K562 (cell line): ENCODE measurements around the gene CCDC85B. TPM values are rescaled to one million over a fixed set of nuclear protein-coding genes. Genes with fewer than 3 reads are reported as not detected.
A peak's percentile ranks its signal among the peaks of the same experiment; 100 is the strongest.

Source experiments
- BCOR ChIP-seq: fragments of 450-650 bp; IDR thresholded peaks from 2 replicates; pipeline ENCODE4 v1.6.1; 2016
- CBX2 ChIP-seq: fragments of 200-600 bp; sonication (generic); IDR thresholded peaks from one replicate; pipeline ENCODE4 v1.6.1; 2012; ENCODE audit warnings: mild to moderate bottlenecking, low read length, inconsistent platforms; ENCODE audit not compliant: insufficient read depth, poor library complexity, severe bottlenecking
- CEBPB ChIP-seq: fragments of 450-650 bp; IDR thresholded peaks from 2 replicates; pipeline ENCODE4 v1.6.1; 2016; ENCODE audit warnings: missing genetic modification characterization, missing compliant biosample characterization
- GABPB1 ChIP-seq: sonication (generic); formaldehyde crosslinking; IDR thresholded peaks from 2 replicates; pipeline ENCODE4 v1.8.0; 2022; ENCODE audit warnings: mild to moderate bottlenecking, missing genetic modification reagents
- GATAD2B ChIP-seq: fragments of 450-650 bp; IDR thresholded peaks from 2 replicates; pipeline ENCODE4 v1.6.1; 2017; ENCODE audit warnings: mild to moderate bottlenecking, borderline replicate concordance
- HMG20B ChIP-seq: fragments of 250-450 bp; sonication (Bioruptor Pico); IDR thresholded peaks from 2 replicates; pipeline ENCODE4 v1.5.0; 2021; ENCODE audit warnings: mild to moderate bottlenecking
- KDM1A ChIP-seq, 2 experiments: fragments of 450-650 bp; IDR thresholded peaks; 2 replicates each; pipeline ENCODE4 v1.6.1; 2016; ENCODE audit warnings: mild to moderate bottlenecking in 2 of 2
- KDM4B ChIP-seq, 2 experiments: fragments of 450-650 bp in 1 of 2; sonication (generic) in 1 of 2; IDR thresholded peaks; 2 replicates each; pipeline ENCODE4 v1.6.1; 2016 to 2017; ENCODE audit warnings: borderline replicate concordance in 2 of 2, antibody characterized with exemption in 1 of 2, low read depth in 1 of 2, mild to moderate bottlenecking in 1 of 2
- L3MBTL2 ChIP-seq: fragments of 450-650 bp; IDR thresholded peaks from 2 replicates; pipeline ENCODE4 v1.6.1; 2016; ENCODE audit warnings: mild to moderate bottlenecking, moderate library complexity
- MBD2 ChIP-seq: sonication (generic); IDR thresholded peaks from 2 replicates; pipeline ENCODE4 v1.6.1; 2016; ENCODE audit warnings: low read depth, borderline replicate concordance
- MEIS2 ChIP-seq: fragments of 450-650 bp; IDR thresholded peaks from 2 replicates; pipeline ENCODE4 v1.6.1; 2014; ENCODE audit warnings: mild to moderate bottlenecking; ENCODE audit not compliant: partially characterized antibody
- MTF1 ChIP-seq: fragments of 250-450 bp; sonication (Bioruptor Pico); IDR thresholded peaks from 2 replicates; pipeline ENCODE4 v1.9.0; 2021; ENCODE audit warnings: moderate library complexity, mild to moderate bottlenecking, inconsistent platforms, borderline replicate concordance
- MYC ChIP-seq, 2 experiments: fragments of 250-450 bp in 1 of 2; sonication (Bioruptor Pico) in 1 of 2; IDR thresholded peaks; 2 replicates each; pipeline versions ENCODE4 v1.5.1 to v1.6.1; 2012 to 2021; ENCODE audit warnings: low read depth in 2 of 2, borderline replicate concordance in 1 of 2, improper control_type of control experiment in 1 of 2, low read length in 1 of 2, mild to moderate bottlenecking in 1 of 2, moderate library complexity in 1 of 2
- PHF8 ChIP-seq: fragments of 200-600 bp; sonication (generic); IDR thresholded peaks from 2 replicates; pipeline ENCODE4 v1.6.1; 2012; ENCODE audit warnings: mixed run types, mild to moderate bottlenecking, inconsistent platforms, low read length, moderate library complexity, borderline replicate concordance
- POLR2H ChIP-seq: IDR thresholded peaks from 2 replicates; pipeline ENCODE4 v1.6.1; 2016; ENCODE audit warnings: missing genetic modification characterization, low read depth, mild to moderate bottlenecking, control low read depth, missing compliant biosample characterization, moderate library complexity
- PYGO2 ChIP-seq: fragments of 450-650 bp; IDR thresholded peaks from 2 replicates; pipeline ENCODE4 v1.6.1; 2016; ENCODE audit warnings: mild to moderate bottlenecking, missing genetic modification characterization, moderate library complexity, missing compliant biosample characterization
- RBM14 ChIP-seq: fragments of 200-400 bp; formaldehyde crosslinking; IDR thresholded peaks from 2 replicates; pipeline ENCODE4 v1.6.1; 2018; ENCODE audit warnings: low read depth, mild to moderate bottlenecking, low read length, moderate library complexity, borderline replicate concordance; ENCODE audit not compliant: insufficient read depth
- SETDB1 ChIP-seq: IDR thresholded peaks from one replicate; pipeline ENCODE4 v1.6.1; 2012; ENCODE audit warnings: low read length, control low read depth, inconsistent platforms
- SMC3 ChIP-seq: conservative IDR thresholded peaks from 2 replicates; pipeline ENCODE4 v1.6.1; 2011; ENCODE audit warnings: low read depth, low read length, improper control_type of control experiment; ENCODE audit not compliant: insufficient read depth
- ZNF143 ChIP-seq: sonication (generic); formaldehyde crosslinking; IDR thresholded peaks from 2 replicates; pipeline ENCODE4 v1.9.0; 2022; ENCODE audit warnings: mild to moderate bottlenecking, missing genetic modification reagents
- ZNF324 ChIP-seq: fragments of 250-450 bp; sonication (Bioruptor Pico); IDR thresholded peaks from 2 replicates; pipeline ENCODE4 v1.4.0; 2020; ENCODE audit warnings: mild to moderate bottlenecking
- ZNF444 ChIP-seq: fragments of 250-450 bp; sonication (Bioruptor Pico); IDR thresholded peaks from 2 replicates; pipeline ENCODE4 v1.4.0; 2020; ENCODE audit warnings: mild to moderate bottlenecking, moderate library complexity
- ZNF644 ChIP-seq: fragments of 200-800 bp; sonication (Bioruptor generic); IDR thresholded peaks from 2 replicates; pipeline ENCODE4 v1.6.1; 2016; ENCODE audit warnings: low read depth, missing genetic modification characterization, missing compliant biosample characterization
- ZNF695 ChIP-seq: fragments of 450-650 bp; formaldehyde crosslinking; IDR thresholded peaks from 2 replicates; pipeline ENCODE4 v1.4.0; 2020; ENCODE audit warnings: mild to moderate bottlenecking, moderate library complexity
- ZNF830 ChIP-seq: fragments of 250-450 bp; sonication (Bioruptor Pico); IDR thresholded peaks from 2 replicates; pipeline ENCODE4 v1.5.0; 2021; ENCODE audit warnings: mild to moderate bottlenecking
- polyA plus RNA-seq, 8 experiments: library from polyadenylated mRNA; depleted of rRNA in 4 of 8; stranded (reverse) in 5 of 8; unstranded in 3 of 8; fragments of >200 nt; fragmentation: Nextera tagmentation in 2 of 8; fragmentation: Illumina TruSeq in 1 of 8; extraction: Ambion mirVana in 2 of 8; extraction: Trizol in 1 of 8; gene quantifications; 2 replicates each; pipeline versions ENCODE4 v1.2.1 to v1.2.3, GENCODE V29; 2011 to 2014; ENCODE audit warnings: inconsistent platforms in 1 of 8, missing spikeins in 1 of 8
- total RNA-seq, 7 experiments: library from RNA; depleted of rRNA in 6 of 7; stranded (reverse); fragments of >200 nt in 6 of 7; fragmentation: Illumina TruSeq in 2 of 7; extraction: Trizol in 2 of 7; gene quantifications; 2 replicates each; pipeline versions ENCODE4 v1.2.1 to v1.2.3, GENCODE V29; 2011 to 2021; ENCODE audit warnings: low replicate concordance in 1 of 7
- TF ChIP-seq, protein P1 (sequence below): sonication (generic); formaldehyde crosslinking; IDR thresholded peaks from 2 replicates; pipeline ENCODE4 v1.8.1; 2023; ENCODE audit warnings: mild to moderate bottlenecking, missing genetic modification reagents

The CCDC85B gene
- total and polyA plus RNA-seq, 9 of the 15 experiments (the other 6 are each of a cell fraction or from before 2014, with no cell fraction given), result 0.14 to 138 (median 6.2) TPM

DNA sequence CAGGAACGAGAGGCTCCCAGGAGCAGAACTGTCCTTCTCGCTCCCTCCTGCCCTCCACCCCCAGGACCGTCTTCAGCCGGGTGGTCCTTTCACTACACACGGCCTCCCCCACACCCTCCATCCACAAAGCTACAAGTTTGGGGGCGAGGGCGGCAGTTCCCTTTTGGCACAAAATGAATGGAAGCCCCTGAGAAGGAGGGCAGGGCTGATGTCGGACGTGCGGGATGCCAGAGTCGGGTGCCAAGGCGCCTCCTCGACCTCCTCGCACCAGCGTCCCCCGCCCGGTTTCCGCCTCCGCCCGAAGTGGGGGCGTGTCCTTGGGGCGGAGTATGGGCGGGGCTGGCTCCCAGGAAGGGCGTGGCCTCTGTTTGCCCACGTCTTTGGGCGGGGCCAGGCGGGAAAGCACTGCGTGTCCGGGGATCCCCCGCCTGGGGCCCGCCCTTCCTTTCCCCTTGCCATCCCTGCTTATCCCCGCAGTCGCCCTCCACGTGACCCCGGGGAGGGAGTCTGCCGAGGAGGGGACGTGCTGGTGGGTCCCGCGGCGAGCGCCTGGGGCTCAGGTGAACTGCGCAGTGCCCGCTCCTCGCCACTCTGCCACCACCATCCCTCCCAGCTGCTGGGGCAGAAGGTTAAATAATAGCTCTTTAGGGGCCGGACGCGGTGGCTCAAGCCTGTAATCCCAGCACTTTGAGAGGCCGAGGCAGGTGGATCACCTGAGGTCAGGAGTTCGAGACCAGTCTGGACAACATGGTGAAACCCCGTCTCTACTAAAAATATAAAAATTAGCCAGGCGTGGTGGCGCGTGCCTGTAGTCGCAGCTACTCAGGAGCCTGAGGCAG lies 16.9 kb upstream of the CCDC85B start (continued):
- no peak for TF ChIP-seq ZNF324 (CRISPR knock-in tag)
- TF ChIP-seq MEIS2, result no peak
- TF ChIP-seq ZNF644 (tag), result no peak
- no peak; the same call in 1 of the 2 replicates for TF ChIP-seq MBD2
- TF ChIP-seq SETDB1, result no peak
- no peak for TF ChIP-seq PYGO2
- TF ChIP-seq MTF1, result no peak
- peak; percentile 71; the same call in 1 of the 2 replicates for TF ChIP-seq PHF8
- TF ChIP-seq ZNF143, result 0 out of 2 replicates have a peak, but pooled peaks have one; percentile 46
- TF ChIP-seq, protein P1, sequence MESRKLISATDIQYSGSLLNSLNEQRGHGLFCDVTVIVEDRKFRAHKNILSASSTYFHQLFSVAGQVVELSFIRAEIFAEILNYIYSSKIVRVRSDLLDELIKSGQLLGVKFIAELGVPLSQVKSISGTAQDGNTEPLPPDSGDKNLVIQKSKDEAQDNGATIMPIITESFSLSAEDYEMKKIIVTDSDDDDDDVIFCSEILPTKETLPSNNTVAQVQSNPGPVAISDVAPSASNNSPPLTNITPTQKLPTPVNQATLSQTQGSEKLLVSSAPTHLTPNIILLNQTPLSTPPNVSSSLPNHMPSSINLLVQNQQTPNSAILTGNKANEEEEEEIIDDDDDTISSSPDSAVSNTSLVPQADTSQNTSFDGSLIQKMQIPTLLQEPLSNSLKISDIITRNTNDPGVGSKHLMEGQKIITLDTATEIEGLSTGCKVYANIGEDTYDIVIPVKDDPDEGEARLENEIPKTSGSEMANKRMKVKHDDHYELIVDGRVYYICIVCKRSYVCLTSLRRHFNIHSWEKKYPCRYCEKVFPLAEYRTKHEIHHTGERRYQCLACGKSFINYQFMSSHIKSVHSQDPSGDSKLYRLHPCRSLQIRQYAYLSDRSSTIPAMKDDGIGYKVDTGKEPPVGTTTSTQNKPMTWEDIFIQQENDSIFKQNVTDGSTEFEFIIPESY (CRISPR knock-in tag), result no peak
- TF ChIP-seq ZNF444 (CRISPR knock-in tag), result no peak
- no peak for TF ChIP-seq HMG20B (CRISPR knock-in tag)
- TF ChIP-seq CEBPB (tag), result no peak
- peak; percentile 64; the same call in 1 of the 2 replicates for TF ChIP-seq MYC (IDR thresholded peaks at IDR 0.05; ENCODE audit: low read depth, low read length)
- no peak for TF ChIP-seq MYC (CRISPR knock-in tag; IDR thresholded peaks at IDR 0.05; ENCODE audit: borderline replicate concordance, low read depth)
- TF ChIP-seq RBM14, result no peak
- peak; percentile 32; the same call in 1 of the 2 replicates for TF ChIP-seq GABPB1 (CRISPR knock-in tag)
- TF ChIP-seq KDM4B (IDR thresholded peaks at IDR 0.05; ENCODE audit: borderline replicate concordance in 2 of 2, low read depth in 1 of 2), result no peak
- TF ChIP-seq GATAD2B, result no peak; the same call in 1 of the 2 replicates
- no peak; the same call in 1 of the 2 replicates for TF ChIP-seq ZNF695 (CRISPR knock-in tag)
- no peak for TF ChIP-seq SMC3
- 0 out of 2 replicates have a peak, but pooled peaks have one; percentile 13 for TF ChIP-seq POLR2H (tag)
- TF ChIP-seq CBX2, result no peak
- TF ChIP-seq KDM1A (IDR thresholded peaks at IDR 0.05), result no peak
- TF ChIP-seq ZNF830 (CRISPR knock-in tag), result no peak
- TF ChIP-seq L3MBTL2, result peak; percentile 74
- no peak for TF ChIP-seq BCOR
